RWPE1 (cell line): Measurements from ENCODE around the gene PDZRN4.

Experiments used
- CTCF ChIA-PET: fragments of 350-600 bp; sonication (Branson Sonifier 250); formaldehyde crosslinking; extraction: SDS; loops from one replicate; lab custom pipeline; 2021; lab: Yijun Ruan, JAX
- POLR2A ChIA-PET: fragments of 400-600 bp; formaldehyde crosslinking; extraction: SDS; loops from one replicate; lab custom pipeline; 2020; ENCODE audit warnings: antibody characterized with exemption; ENCODE audit not compliant: low non-redundant PET; lab: Yijun Ruan, JAX
- DNase-seq: peaks from one replicate; pipeline ENCODE4 v3.0.0; 2012; ENCODE audit warnings: low spot score
- H3K27ac ChIP-seq: fragments of 450-650 bp; 2 replicates; pipeline ENCODE4 v1.5.1; 2017
- TF ChIP-seq, protein P1 (sequence below): fragments of 450-650 bp; conservative IDR thresholded peaks from 2 replicates; pipeline ENCODE4 v1.5.1; 2017; ENCODE audit warnings: low read depth, mild to moderate bottlenecking

PDZRN4 gene

DNA sequence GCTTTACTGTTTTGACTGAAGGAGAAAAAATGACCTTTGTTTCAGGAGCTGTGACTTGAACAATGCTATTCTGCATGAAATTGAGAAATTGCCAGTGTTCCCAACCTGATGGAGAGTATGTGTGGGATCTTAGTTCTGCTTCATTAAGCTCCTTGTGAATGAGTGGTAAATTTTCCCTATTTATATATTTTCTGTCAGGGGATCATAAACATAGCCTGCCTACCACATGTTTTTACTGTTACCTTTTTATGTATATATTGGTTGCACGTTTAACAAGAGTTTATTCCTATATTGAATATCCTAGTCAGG, 271.7 kb downstream of the PDZRN4 start:
- TF ChIP-seq, protein P1, sequence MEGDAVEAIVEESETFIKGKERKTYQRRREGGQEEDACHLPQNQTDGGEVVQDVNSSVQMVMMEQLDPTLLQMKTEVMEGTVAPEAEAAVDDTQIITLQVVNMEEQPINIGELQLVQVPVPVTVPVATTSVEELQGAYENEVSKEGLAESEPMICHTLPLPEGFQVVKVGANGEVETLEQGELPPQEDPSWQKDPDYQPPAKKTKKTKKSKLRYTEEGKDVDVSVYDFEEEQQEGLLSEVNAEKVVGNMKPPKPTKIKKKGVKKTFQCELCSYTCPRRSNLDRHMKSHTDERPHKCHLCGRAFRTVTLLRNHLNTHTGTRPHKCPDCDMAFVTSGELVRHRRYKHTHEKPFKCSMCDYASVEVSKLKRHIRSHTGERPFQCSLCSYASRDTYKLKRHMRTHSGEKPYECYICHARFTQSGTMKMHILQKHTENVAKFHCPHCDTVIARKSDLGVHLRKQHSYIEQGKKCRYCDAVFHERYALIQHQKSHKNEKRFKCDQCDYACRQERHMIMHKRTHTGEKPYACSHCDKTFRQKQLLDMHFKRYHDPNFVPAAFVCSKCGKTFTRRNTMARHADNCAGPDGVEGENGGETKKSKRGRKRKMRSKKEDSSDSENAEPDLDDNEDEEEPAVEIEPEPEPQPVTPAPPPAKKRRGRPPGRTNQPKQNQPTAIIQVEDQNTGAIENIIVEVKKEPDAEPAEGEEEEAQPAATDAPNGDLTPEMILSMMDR, result no peak
- H3K27ac ChIP-seq, result no peak overlapping the region
- ChIA-PET POLR2A (no interaction called here), CTCF (interaction anchor here (0.6 to 0.7 kb wide), 2 partner anchors 16 to 99 kb away, joined by 3 to 5 read pairs; no protein-coding TSS in a partner anchor)
- DNase-seq, result no peak

DNA sequence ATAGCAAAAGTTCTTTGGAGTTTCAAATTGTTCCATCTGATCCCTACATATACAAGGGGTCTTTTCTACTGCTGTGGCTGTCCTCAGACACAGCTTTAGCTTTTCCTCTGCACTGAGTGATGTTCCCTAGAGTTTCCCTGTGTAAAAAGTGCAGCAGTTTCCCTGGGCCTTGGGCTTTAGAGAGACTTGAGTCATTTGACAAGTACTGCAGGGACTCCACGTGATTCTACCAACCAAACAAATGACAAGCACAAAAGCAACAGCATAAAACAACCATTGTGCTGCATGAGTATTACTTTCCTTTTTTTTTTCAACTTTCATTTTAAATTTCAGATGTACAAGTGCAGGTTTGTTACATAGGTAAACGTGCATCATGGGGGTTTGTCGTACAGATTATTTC, 272.8 kb downstream of the PDZRN4 start:
- H3K27ac ChIP-seq, result no peak overlapping the region
- ChIA-PET CTCF (no interaction called here), POLR2A (no interaction called here)
- no peak for DNase-seq
- TF ChIP-seq, protein P1, result no peak

DNA sequence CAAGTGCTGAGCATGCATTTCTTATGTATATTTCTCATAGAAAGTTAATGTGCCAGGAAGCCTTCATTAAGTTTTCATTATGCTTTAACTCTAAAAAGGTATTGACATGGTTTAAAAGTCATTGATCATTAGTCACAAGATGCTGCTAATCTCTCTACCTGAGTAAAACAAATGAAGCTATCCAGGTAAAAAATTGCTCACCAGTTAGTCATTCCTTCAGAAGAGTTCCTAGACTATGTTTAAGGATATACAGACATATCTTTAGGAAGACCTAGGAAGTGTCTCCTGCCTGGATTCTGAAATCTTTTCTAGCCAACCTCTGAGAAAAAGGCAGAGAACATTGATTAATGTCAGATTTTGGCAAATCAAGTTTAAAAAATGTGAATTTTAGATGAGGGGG, 274.2 kb downstream of the PDZRN4 start:
- POLR2A ChIA-PET, result no interaction called here
- CTCF ChIA-PET, result no interaction called here
- no peak for DNase-seq
- no peak overlapping the region for H3K27ac ChIP-seq
- TF ChIP-seq, protein P1, result no peak

DNA sequence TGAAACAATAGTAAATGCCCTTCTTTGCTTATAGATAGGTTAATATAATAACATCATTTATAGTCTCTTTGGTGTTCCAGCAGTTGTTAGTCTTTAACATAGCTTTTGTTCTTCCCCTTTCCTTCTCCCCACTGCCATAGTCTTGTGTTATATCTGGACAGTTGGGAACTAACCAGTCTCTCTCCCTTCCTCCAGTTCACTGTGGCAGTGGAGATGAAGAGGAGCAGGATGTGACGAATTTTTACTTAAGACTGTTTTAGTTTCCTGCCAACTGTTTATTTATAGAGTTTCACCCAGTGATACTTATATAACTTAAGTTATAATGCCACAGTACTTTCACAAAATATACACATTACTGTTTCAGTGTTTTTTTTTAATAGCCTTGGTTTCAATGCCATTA, 277.4 kb downstream of the PDZRN4 start:
- ChIA-PET POLR2A (no interaction called here), CTCF (interaction anchor here (0.7 kb wide), 1 partner anchor 44 kb away, joined by 4 read pairs; no protein-coding TSS in a partner anchor)
- DNase-seq, result no peak
- TF ChIP-seq, protein P1, result no peak
- H3K27ac ChIP-seq, result no peak overlapping the region

DNA sequence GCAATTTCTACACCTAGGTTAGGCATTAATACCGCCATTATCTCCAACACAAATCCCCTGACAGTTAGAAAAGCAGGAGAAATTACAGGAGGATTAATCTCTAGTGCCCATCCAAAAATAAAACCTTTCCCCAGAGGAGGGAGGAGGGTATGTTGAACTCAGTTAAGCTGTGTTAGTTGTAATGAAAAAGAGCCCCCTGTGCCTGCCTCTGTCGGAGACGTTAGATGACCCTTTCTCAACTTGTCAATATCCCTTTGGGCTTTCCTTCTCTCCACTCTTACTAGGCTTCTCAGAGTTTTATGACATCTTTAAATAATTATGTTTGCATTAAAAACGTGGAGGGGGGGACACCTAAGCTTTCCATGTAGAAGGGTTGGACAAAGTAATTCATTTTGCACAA, 278.2 kb downstream of the PDZRN4 start:
- H3K27ac ChIP-seq, result no peak overlapping the region
- POLR2A ChIA-PET, result no interaction called here
- TF ChIP-seq, protein P1, result no peak
- CTCF ChIA-PET, result interaction anchor here (0.6 kb wide), 1 partner anchor 46 kb away, joined by 9 read pairs; no protein-coding TSS in a partner anchor
- no peak for DNase-seq

DNA sequence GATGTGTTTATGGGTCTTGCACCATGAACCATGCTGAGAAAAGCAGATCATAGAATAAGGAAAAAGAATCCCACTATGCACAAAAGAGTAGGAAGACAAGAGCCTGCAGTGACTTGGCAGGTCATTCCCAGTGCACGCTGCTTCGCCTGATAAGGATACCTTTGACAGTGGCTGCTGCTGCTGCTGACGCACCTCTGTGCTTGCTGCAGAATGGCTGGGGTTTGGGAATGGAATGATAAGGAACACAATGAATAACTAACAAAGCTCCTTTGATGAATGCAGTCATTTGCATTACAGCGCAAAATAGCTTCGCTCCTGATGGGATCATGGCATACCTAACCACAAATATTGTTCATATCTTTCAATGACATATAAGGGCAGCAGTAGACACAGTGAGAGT, 278.7 kb downstream of the PDZRN4 start:
- TF ChIP-seq, protein P1, result no peak
- ChIA-PET CTCF (interaction anchor here (0.6 kb wide), 1 partner anchor 46 kb away, joined by 9 read pairs; no protein-coding TSS in a partner anchor), POLR2A (no interaction called here)
- H3K27ac ChIP-seq, result no peak overlapping the region
- DNase-seq, result no peak
